HepG2 (cell line): ENCODE results near the gene TMEM190. TPM values are rescaled to one million over a fixed set of nuclear protein-coding genes. Genes with fewer than 3 reads are reported as not detected.

ENCODE experiments used
- EP300 ChIP-seq, 3 experiments: sonication (generic) in 1 of 3; formaldehyde crosslinking in 1 of 3; IDR thresholded peaks; 2 replicates each; pipeline versions ENCODE4 v1.5.1 to v1.6.1; 2011 to 2020; ENCODE audit warnings: low read depth in 2 of 3, low read length in 2 of 3, borderline replicate concordance in 1 of 3, improper control_type of control experiment in 1 of 3, mild to moderate bottlenecking in 1 of 3, missing genetic modification reagents in 1 of 3, moderate library complexity in 1 of 3
- ESRRA ChIP-seq: sonication (generic); formaldehyde crosslinking; IDR thresholded peaks from 2 replicates; pipeline ENCODE4 v1.5.1; 2020; ENCODE audit warnings: mild to moderate bottlenecking, low read depth, missing genetic modification reagents
- HNRNPL ChIP-seq: fragments of 200-400 bp; formaldehyde crosslinking; IDR thresholded peaks from 2 replicates; pipeline ENCODE4 v1.6.1; 2017; ENCODE audit warnings: mild to moderate bottlenecking, low read depth, low read length
- ISL2 ChIP-seq: sonication (generic); formaldehyde crosslinking; IDR thresholded peaks from 2 replicates; pipeline ENCODE4 v1.5.0; 2020; ENCODE audit warnings: missing genetic modification reagents
- KMT2B ChIP-seq: IDR thresholded peaks from 2 replicates; pipeline ENCODE4 v1.6.1; 2016; ENCODE audit warnings: missing genetic modification reagents, missing compliant biosample characterization
- NCOA1 ChIP-seq: sonication (generic); formaldehyde crosslinking; IDR thresholded peaks from 2 replicates; pipeline ENCODE4 v1.9.0; 2021; ENCODE audit warnings: missing genetic modification reagents
- SNAI1 ChIP-seq: sonication (generic); formaldehyde crosslinking; IDR thresholded peaks from 2 replicates; pipeline ENCODE4 v1.5.0; 2020; ENCODE audit warnings: mild to moderate bottlenecking, missing genetic modification reagents, borderline replicate concordance
- ZBTB8A ChIP-seq: sonication (generic); formaldehyde crosslinking; IDR thresholded peaks from 2 replicates; pipeline ENCODE4 v1.4.0; 2020; ENCODE audit warnings: mild to moderate bottlenecking, low read depth, missing genetic modification reagents, borderline replicate concordance
- ZFP1 ChIP-seq: IDR thresholded peaks from 2 replicates; pipeline ENCODE4 v1.6.1; 2016
- ZNF232 ChIP-seq: sonication (generic); formaldehyde crosslinking; IDR thresholded peaks from 2 replicates; pipeline ENCODE4 v1.4.0; 2020; ENCODE audit warnings: missing genetic modification reagents, borderline replicate concordance
- ZNF441 ChIP-seq: sonication (generic); formaldehyde crosslinking; IDR thresholded peaks from 2 replicates; pipeline ENCODE4 v1.7.0; 2021; ENCODE audit warnings: missing genetic modification reagents, borderline replicate concordance
- ZSCAN31 ChIP-seq: sonication (generic); formaldehyde crosslinking; IDR thresholded peaks from 2 replicates; pipeline ENCODE4 v1.5.0; 2020; ENCODE audit warnings: low read depth, mild to moderate bottlenecking, missing genetic modification reagents
- polyA plus RNA-seq, 8 experiments: library from polyadenylated mRNA; depleted of rRNA in 3 of 8; stranded (reverse) in 7 of 8; unstranded in 1 of 8; fragments of >200 nt; fragmentation: Illumina TruSeq in 4 of 8; extraction: Trizol in 4 of 8; gene quantifications; 2 replicates each; pipeline versions ENCODE4 v1.2.1 to v1.2.3, GENCODE V29; 2011 to 2016; ENCODE audit warnings: low read depth in 4 of 8, missing spikeins in 1 of 8, mixed read lengths in 1 of 8; ENCODE audit not compliant: insufficient read depth in 1 of 8
- total RNA-seq, 5 experiments: library from RNA; depleted of rRNA; stranded (reverse); fragments of >200 nt; fragmentation: Illumina TruSeq; extraction: Trizol; gene quantifications; 2 replicates each; pipeline ENCODE4 v1.2.3, GENCODE V29; 2016; ENCODE audit warnings: low read depth in 1 of 5
- TF ChIP-seq, protein P1 (sequence below): sonication (generic); formaldehyde crosslinking; conservative IDR thresholded peaks from 2 replicates; pipeline ENCODE4 v1.4.0; 2020; ENCODE audit warnings: mild to moderate bottlenecking, missing genetic modification reagents, moderate library complexity
- TF ChIP-seq, protein P2 (sequence below): sonication (generic); formaldehyde crosslinking; IDR thresholded peaks from 2 replicates; pipeline ENCODE4 v1.4.0; 2020; ENCODE audit warnings: missing genetic modification reagents
- TF ChIP-seq, protein P3 (sequence below): sonication (generic); formaldehyde crosslinking; IDR thresholded peaks from 2 replicates; pipeline ENCODE4 v1.5.0; 2020; ENCODE audit warnings: mild to moderate bottlenecking, low read depth, missing genetic modification reagents, borderline replicate concordance
- TF ChIP-seq, protein P4 (sequence below): sonication (generic); formaldehyde crosslinking; IDR thresholded peaks from 2 replicates; pipeline ENCODE4 v1.4.0; 2020; ENCODE audit warnings: missing genetic modification reagents, borderline replicate concordance
- TF ChIP-seq, protein P5 (sequence below): sonication (generic); formaldehyde crosslinking; IDR thresholded peaks from 2 replicates; pipeline ENCODE4 v1.4.0; 2020; ENCODE audit warnings: missing genetic modification reagents, borderline replicate concordance

The TMEM190 gene
- total and polyA plus RNA-seq, 2 of the 13 experiments (the other 11 are each of a cell fraction or from before 2014, with no cell fraction given), result 0.35 to 0.83 TPM

DNA sequence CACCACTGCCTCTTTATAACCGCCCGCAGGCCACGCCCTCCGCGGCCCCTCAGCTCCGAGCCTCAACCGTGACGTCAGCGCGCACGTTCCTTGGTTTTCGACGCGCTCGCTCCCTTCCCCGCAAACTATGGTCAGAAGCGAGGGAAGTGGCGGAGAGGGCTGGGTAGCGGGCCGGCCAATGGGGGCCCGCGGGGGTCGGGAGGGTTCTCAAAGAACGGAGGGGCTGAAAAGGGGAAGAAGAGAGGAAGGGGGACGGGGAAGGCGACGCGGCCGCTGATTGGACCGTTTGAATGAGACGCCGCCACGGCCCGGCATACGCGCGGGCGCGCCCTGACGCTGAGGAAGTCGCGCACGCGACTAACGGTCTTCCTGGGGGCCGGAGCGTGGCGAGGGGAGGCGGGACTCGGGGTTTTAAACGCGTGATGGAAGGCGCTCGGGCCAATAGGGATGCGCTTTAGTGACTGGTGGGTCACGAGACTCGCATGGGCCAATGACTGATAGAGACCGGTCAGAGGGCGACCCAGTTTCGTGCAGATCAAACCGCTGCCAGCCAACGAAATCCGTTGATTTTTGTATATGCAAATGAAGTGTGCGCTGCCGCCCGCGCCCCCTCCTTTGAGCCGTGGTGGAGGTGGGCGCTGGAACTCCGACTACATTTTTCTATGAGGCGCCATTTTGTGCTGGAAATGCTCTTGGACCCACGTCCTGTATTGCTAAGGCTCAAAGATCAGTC, 31.3 kb downstream of the TMEM190 start (continued):
- TF ChIP-seq ZNF441 (CRISPR knock-in tag) (0 out of 2 replicates have a peak, but pooled peaks have one; percentile 57), ESRRA (CRISPR knock-in tag) (peak; percentile 35; the same call in 1 of the 2 replicates), EP300 (IDR thresholded peaks at IDR 0.05; ENCODE audit: low read depth in 2 of 2, low read length in 2 of 2) (no peak), EP300 (CRISPR knock-in tag; IDR thresholded peaks at IDR 0.05; ENCODE audit: borderline replicate concordance) (no peak), ZFP1 (CRISPR knock-in tag) (no peak), ISL2 (CRISPR knock-in tag) (peak; percentile 66), ZBTB8A (CRISPR knock-in tag) (no peak; the same call in 1 of the 2 replicates), SNAI1 (0 out of 2 replicates have a peak, but pooled peaks have one; percentile 78), ZNF232 (CRISPR knock-in tag) (no peak), NCOA1 (CRISPR knock-in tag) (no peak), HNRNPL (no peak), KMT2B (CRISPR knock-in tag) (peak; percentile 49; the same call in 1 of the 2 replicates), ZSCAN31 (CRISPR knock-in tag) (no peak)
- TF ChIP-seq, protein P1, sequence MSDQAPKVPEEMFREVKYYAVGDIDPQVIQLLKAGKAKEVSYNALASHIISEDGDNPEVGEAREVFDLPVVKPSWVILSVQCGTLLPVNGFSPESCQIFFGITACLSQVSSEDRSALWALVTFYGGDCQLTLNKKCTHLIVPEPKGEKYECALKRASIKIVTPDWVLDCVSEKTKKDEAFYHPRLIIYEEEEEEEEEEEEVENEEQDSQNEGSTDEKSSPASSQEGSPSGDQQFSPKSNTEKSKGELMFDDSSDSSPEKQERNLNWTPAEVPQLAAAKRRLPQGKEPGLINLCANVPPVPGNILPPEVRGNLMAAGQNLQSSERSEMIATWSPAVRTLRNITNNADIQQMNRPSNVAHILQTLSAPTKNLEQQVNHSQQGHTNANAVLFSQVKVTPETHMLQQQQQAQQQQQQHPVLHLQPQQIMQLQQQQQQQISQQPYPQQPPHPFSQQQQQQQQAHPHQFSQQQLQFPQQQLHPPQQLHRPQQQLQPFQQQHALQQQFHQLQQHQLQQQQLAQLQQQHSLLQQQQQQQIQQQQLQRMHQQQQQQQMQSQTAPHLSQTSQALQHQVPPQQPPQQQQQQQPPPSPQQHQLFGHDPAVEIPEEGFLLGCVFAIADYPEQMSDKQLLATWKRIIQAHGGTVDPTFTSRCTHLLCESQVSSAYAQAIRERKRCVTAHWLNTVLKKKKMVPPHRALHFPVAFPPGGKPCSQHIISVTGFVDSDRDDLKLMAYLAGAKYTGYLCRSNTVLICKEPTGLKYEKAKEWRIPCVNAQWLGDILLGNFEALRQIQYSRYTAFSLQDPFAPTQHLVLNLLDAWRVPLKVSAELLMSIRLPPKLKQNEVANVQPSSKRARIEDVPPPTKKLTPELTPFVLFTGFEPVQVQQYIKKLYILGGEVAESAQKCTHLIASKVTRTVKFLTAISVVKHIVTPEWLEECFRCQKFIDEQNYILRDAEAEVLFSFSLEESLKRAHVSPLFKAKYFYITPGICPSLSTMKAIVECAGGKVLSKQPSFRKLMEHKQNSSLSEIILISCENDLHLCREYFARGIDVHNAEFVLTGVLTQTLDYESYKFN (CRISPR knock-in tag), result 0 out of 2 replicates have a peak, but pooled peaks have one; percentile 20
- TF ChIP-seq, protein P2, sequence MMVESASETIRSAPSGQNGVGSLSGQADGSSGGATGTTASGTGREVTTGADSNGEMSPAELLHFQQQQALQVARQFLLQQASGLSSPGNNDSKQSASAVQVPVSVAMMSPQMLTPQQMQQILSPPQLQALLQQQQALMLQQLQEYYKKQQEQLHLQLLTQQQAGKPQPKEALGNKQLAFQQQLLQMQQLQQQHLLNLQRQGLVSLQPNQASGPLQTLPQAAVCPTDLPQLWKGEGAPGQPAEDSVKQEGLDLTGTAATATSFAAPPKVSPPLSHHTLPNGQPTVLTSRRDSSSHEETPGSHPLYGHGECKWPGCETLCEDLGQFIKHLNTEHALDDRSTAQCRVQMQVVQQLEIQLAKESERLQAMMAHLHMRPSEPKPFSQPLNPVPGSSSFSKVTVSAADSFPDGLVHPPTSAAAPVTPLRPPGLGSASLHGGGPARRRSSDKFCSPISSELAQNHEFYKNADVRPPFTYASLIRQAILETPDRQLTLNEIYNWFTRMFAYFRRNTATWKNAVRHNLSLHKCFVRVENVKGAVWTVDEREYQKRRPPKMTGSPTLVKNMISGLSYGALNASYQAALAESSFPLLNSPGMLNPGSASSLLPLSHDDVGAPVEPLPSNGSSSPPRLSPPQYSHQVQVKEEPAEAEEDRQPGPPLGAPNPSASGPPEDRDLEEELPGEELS (CRISPR knock-in tag), result no peak; the same call in 1 of the 2 replicates
- TF ChIP-seq, protein P3, sequence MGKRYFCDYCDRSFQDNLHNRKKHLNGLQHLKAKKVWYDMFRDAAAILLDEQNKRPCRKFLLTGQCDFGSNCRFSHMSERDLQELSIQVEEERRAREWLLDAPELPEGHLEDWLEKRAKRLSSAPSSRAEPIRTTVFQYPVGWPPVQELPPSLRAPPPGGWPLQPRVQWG (CRISPR knock-in tag), result no peak
- TF ChIP-seq, protein P4, sequence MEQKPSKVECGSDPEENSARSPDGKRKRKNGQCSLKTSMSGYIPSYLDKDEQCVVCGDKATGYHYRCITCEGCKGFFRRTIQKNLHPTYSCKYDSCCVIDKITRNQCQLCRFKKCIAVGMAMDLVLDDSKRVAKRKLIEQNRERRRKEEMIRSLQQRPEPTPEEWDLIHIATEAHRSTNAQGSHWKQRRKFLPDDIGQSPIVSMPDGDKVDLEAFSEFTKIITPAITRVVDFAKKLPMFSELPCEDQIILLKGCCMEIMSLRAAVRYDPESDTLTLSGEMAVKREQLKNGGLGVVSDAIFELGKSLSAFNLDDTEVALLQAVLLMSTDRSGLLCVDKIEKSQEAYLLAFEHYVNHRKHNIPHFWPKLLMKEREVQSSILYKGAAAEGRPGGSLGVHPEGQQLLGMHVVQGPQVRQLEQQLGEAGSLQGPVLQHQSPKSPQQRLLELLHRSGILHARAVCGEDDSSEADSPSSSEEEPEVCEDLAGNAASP (CRISPR knock-in tag), result 0 out of 2 replicates have a peak, but pooled peaks have one; percentile 51
- TF ChIP-seq, protein P5, sequence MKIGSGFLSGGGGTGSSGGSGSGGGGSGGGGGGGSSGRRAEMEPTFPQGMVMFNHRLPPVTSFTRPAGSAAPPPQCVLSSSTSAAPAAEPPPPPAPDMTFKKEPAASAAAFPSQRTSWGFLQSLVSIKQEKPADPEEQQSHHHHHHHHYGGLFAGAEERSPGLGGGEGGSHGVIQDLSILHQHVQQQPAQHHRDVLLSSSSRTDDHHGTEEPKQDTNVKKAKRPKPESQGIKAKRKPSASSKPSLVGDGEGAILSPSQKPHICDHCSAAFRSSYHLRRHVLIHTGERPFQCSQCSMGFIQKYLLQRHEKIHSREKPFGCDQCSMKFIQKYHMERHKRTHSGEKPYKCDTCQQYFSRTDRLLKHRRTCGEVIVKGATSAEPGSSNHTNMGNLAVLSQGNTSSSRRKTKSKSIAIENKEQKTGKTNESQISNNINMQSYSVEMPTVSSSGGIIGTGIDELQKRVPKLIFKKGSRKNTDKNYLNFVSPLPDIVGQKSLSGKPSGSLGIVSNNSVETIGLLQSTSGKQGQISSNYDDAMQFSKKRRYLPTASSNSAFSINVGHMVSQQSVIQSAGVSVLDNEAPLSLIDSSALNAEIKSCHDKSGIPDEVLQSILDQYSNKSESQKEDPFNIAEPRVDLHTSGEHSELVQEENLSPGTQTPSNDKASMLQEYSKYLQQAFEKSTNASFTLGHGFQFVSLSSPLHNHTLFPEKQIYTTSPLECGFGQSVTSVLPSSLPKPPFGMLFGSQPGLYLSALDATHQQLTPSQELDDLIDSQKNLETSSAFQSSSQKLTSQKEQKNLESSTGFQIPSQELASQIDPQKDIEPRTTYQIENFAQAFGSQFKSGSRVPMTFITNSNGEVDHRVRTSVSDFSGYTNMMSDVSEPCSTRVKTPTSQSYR (CRISPR knock-in tag), result no peak
